KMS-11 (cell line): ENCODE measurements around the gene DNAL1.

ENCODE experiments used
- H2AFZ ChIP-seq: fragments of 200-600 bp; sonication (generic); 2 replicates; pipeline ENCODE4 v1.6.1; 2016; ENCODE audit warnings: antibody characterized with exemption, mixed run types, low read depth
- H3K27ac ChIP-seq: fragments of 200-600 bp; sonication (generic); 2 replicates; pipeline ENCODE4 v1.6.1; 2016; ENCODE audit warnings: mild to moderate bottlenecking, mixed run types
- H3K27me3 ChIP-seq: fragments of 200-600 bp; sonication (generic); 2 replicates; pipeline ENCODE4 v1.6.1; 2017; ENCODE audit warnings: mild to moderate bottlenecking, low read depth, mixed run types, moderate library complexity; ENCODE audit not compliant: insufficient read depth
- H3K36me3 ChIP-seq: fragments of 200-600 bp; sonication (generic); 2 replicates; pipeline ENCODE4 v1.6.1; 2017; ENCODE audit warnings: mild to moderate bottlenecking, mixed run types; ENCODE audit not compliant: insufficient read depth
- H3K4me1 ChIP-seq: fragments of 200-600 bp; sonication (generic); 2 replicates; pipeline ENCODE4 v1.6.1; 2016; ENCODE audit warnings: mild to moderate bottlenecking, low read depth, mixed run types; ENCODE audit not compliant: poor library complexity, severe bottlenecking
- H3K4me2 ChIP-seq: fragments of 200-600 bp; sonication (generic); 2 replicates; pipeline ENCODE4 v1.7.0; 2016; ENCODE audit warnings: mild to moderate bottlenecking, mixed run types
- H3K4me3 ChIP-seq: fragments of 200-600 bp; sonication (generic); IDR thresholded peaks from 2 replicates; pipeline ENCODE4 v1.6.1; 2017; ENCODE audit warnings: low read depth, low read length, mixed read lengths; ENCODE audit not compliant: insufficient read depth
- H3K79me2 ChIP-seq: fragments of 200-600 bp; sonication (generic); 2 replicates; pipeline ENCODE4 v1.6.1; 2016; ENCODE audit warnings: low read depth, mixed run types; ENCODE audit not compliant: insufficient read depth
- H3K9ac ChIP-seq: fragments of 200-600 bp; sonication (generic); 2 replicates; pipeline ENCODE4 v1.6.1; 2016; ENCODE audit warnings: mild to moderate bottlenecking, mixed run types
- H4K20me1 ChIP-seq: fragments of 200-600 bp; sonication (generic); 2 replicates; pipeline ENCODE4 v1.6.1; 2016; ENCODE audit warnings: mild to moderate bottlenecking, mixed run types; ENCODE audit not compliant: insufficient read depth
- CTCF ChIP-seq: fragments of 200-600 bp; sonication (generic); conservative IDR thresholded peaks from 2 replicates; pipeline ENCODE4 v1.6.1; 2017; ENCODE audit warnings: low read depth, mild to moderate bottlenecking, antibody characterized with exemption, low read length, moderate library complexity, mixed read lengths

The DNAL1 gene

GRCh38 chr14:73665130-73665529 lies 20.3 kb downstream of the DNAL1 start:
- Histone ChIP-seq H3K79me2 (no peaks in the 10 kb centered on the region), H3K27me3 (no peaks in the 10 kb centered on the region), H3K27ac (no peak overlapping the region), H4K20me1 (no peaks in the 10 kb centered on the region), H2AFZ (no peak overlapping the region), H3K4me1 (no peaks in the 10 kb centered on the region), H3K4me2 (no peak overlapping the region), H3K9ac (no peak overlapping the region), H3K4me3 (no peak overlapping the region), H3K36me3 (no peaks in the 10 kb centered on the region)
- no peak for TF ChIP-seq CTCF

- H3K9ac ChIP-seq, result no peak overlapping the region
- no peaks in the 10 kb centered on the region for H3K36me3 ChIP-seq
- H3K27me3 ChIP-seq, result no peaks in the 10 kb centered on the region
- no peaks in the 10 kb centered on the region for H3K4me1 ChIP-seq
- no peak overlapping the region for H2AFZ ChIP-seq
- no peaks in the 10 kb centered on the region for H4K20me1 ChIP-seq
- no peak overlapping the region for H3K4me3 ChIP-seq
- no peak overlapping the region for H3K27ac ChIP-seq
- no peak overlapping the region for H3K4me2 ChIP-seq
- no peaks in the 10 kb centered on the region for H3K79me2 ChIP-seq
- TF ChIP-seq CTCF, result no peak
Observed at GRCh38 chr14:73666583-73666982, 21.8 kb downstream of the DNAL1 start.

GRCh38 chr14:73667854-73668253 lies 23.1 kb downstream of the DNAL1 start:
- no peak overlapping the region for H3K9ac ChIP-seq
- H3K36me3 ChIP-seq, result no peaks in the 10 kb centered on the region
- no peak overlapping the region for H3K27ac ChIP-seq
- H4K20me1 ChIP-seq, result no peaks in the 10 kb centered on the region
- H3K4me3 ChIP-seq, result no peak overlapping the region
- H3K27me3 ChIP-seq, result no peaks in the 10 kb centered on the region
- no peak for TF ChIP-seq CTCF
- no peaks in the 10 kb centered on the region for H3K4me1 ChIP-seq
- no peak overlapping the region for H2AFZ ChIP-seq
- H3K79me2 ChIP-seq, result no peaks in the 10 kb centered on the region
- H3K4me2 ChIP-seq, result no peak overlapping the region

- Histone ChIP-seq H3K4me3 (no peak overlapping the region), H3K36me3 (no peaks in the 10 kb centered on the region), H3K9ac (no peak overlapping the region), H3K79me2 (no peaks in the 10 kb centered on the region), H3K27ac (no peak overlapping the region), H2AFZ (no peak overlapping the region), H3K4me2 (no peak overlapping the region), H4K20me1 (no peaks in the 10 kb centered on the region), H3K4me1 (no peaks in the 10 kb centered on the region), H3K27me3 (no peaks in the 10 kb centered on the region)
- no peak for TF ChIP-seq CTCF
Observed at GRCh38 chr14:73674986-73675385, 30.2 kb downstream of the DNAL1 start.

- no peaks in the 10 kb centered on the region for H3K4me1 ChIP-seq
- no peak overlapping the region for H2AFZ ChIP-seq
- no peaks in the 10 kb centered on the region for H4K20me1 ChIP-seq
- H3K36me3 ChIP-seq, result no peaks in the 10 kb centered on the region
- no peak overlapping the region for H3K4me3 ChIP-seq
- H3K27ac ChIP-seq, result no peak overlapping the region
- TF ChIP-seq CTCF, result no peak
- no peaks in the 10 kb centered on the region for H3K79me2 ChIP-seq
- H3K9ac ChIP-seq, result no peak overlapping the region
- no peak overlapping the region for H3K4me2 ChIP-seq
- H3K27me3 ChIP-seq, result no peaks in the 10 kb centered on the region
Observed at GRCh38 chr14:73678698-73679097, 33.9 kb downstream of the DNAL1 start.
